ENCODE results near the gene GPER1. TPM values are rescaled to one million over a fixed set of nuclear protein-coding genes. Genes with fewer than 3 reads are reported as not detected.
"Not testable (repeated sequence)": the region's sequence is repeated elsewhere in the genome, so short reads cannot be mapped to it uniquely, and the experiment has no call there.

The GPER1 gene
- total RNA-seq = 1.6 TPM

DNA sequence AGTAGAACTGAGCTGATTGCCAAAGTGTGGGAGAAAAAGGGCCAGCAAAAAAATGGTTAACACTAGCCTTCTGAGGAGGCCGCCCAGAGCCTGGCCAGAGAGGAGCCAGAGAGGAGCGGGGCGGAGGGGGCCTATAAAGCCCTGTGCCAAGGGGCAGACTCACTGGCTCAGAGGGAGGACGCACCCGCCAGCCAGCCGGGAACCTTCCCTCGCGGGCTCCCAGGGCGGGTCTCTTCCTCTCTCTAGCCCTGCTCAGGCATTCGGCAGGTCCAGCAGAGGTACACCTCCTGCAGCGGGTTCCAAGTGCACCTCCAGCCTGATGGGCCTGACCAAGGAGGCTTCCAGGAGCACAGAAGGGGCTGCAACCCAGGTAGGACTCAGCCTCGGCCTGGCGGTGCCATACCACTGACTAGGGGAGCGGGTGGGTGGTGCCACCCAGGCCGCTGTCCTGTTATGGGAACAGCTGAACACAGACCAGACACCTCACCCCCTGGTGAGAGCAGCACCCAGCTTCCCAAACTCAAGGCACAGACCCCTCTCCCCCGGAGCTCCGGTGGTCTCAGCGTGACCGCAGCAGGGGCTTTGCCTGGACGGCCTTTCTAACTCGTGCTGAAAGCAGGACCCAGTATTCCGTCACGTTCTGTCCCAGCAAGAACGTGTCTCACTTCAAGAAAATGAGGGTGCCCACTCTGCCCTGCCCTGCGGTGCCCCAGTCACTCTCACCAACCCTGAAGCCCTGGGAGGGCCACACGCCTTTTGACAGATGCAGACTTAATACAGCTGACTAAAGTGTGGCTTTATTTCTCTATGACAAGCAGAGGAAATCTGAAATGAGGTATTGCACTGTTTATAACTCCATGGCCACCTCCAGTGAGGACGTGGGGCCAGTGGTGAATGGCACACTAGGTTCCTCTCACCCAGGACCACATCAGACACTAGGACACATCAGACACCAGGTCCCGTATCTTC, at the start of gene GPER1:
GPER1 (plus strand) TSS at position 162 of the 969 bp plus-strand sequence. CDS start 3,616 bp downstream, outside the sequence.
- DNase-seq = no peak

DNA sequence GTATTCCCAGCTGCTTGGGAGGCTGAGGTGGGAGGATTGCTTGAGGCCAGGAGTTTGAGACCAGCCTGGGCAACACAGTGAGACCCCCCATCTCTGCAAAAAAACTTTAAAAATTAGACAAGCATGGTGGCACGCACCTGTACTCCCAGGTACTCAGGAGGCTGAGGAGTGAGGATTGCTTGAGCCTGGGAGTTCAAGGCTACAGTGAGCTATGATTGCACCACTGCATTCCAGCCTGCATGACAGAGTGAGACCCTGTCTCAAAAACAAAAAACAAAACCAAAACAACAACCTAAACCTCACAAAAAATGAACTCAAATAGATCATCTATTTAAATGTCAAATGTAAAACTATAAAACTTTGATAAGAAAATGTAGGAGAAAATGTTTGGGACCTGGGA, 47.7 kb upstream of the GPER1 start:
- DNase-seq = not testable (repeated sequence)

DNA sequence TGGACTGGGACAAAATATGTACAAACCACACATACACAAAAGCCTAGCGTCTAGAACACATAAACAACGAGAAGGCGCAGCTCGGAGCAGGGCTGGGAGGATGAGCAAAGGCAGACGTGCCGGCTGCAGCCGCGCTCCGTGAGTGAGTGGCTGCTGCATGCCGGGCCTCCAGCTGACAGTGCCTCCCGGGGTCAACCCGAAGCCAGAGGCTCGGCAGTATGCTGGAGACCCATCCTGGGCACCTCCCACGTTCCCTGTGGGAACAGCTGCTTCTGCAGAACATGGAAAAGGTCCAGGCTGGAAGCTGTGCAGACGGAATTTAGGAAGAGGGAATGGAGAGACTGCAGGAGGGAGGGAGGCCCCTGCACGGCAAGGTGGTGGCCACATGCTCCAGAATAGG, 47.1 kb upstream of the GPER1 start:
- DNase-seq = peak; percentile 84

DNA sequence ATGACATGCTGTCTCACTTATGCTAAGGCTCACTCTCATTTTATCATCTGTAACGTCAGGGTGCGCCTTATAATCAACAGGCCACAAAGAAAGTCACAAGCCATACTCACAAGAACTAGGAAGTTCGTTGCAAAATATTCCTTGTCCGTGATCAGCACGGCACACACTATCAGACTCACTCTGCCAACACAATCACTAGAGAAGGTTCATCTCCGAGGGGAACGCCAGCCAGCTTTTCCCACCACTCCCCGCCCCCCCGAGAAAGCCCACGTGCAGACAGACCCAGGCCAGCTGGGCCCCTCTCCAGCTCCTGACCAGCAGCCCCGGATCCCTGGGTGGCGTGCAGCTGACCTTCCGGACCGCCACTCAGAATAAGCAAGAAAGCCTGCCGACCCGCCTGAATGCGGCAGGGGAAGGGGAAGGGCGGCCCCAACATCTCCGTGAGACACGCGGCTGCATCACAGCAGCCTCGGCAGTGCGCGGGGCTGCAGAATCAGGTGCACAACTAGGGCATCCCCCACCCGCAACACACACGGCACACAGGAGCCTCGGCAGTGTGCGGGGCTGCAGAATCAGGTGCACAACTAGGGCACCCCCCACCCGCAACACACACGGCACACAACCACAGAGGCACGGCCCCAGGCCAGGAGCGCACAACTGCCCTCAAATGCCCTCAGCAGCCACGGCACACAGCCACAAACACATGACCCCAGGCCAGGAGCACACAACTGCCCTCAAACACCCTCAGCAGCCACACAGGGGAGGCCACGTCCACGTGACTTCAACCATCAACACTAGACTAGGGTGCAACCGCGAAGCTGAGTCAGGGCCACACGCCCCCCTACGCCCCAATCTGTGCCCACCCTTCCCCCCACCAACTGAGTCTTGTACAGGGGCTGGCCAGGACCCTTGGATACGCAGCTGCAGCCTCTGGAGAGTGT, 46.1 kb upstream of the GPER1 start:
- DNase-seq = no peak

DNA sequence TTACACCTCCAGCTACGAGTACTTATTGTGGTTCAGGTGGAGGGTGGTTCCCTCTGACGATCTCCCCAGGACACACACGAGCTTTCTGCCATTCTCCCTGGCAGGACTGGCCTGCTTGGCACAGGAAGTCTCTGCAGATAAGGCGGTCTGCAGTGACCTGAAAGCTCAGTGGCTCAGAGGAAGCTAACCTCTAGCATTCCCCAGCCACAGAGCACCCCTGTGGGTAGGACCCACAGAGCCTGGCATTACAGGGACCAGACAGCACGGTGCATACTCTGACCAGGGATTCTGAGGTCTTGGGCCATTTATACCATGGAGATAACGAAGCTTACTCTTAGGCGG, 45.5 kb upstream of the GPER1 start:
- no peak for DNase-seq

DNA sequence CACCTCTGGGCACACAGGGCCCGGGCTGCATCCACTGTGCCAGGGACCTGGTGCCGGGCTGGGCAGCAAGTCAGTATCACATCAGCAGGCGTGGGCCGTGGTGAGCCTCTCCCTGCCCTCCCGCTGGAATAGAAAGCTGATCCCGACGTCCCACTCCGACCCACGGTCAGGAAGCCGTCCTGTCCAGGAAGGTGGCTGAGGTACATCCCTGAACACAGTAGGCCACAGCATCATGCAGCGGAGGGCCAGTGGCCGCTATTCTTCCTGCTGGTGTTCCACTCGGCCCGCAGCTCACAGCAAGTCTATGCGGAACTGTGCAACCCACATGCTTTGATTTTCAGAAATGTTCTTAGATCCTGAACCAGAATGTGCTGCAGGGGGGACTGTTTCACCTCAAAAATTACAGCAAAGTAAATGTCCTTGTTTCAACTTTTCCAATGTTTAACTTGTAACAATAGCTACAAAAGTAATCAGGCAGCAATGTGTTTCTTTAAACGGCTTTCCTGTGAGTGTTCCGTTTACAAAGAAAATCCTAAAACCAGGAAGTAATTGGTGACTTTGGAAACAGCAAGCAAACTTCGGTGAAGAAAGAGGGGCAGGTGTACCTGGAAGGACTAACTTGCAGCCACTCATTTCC, 44.2 kb upstream of the GPER1 start:
- peak; percentile 77 for DNase-seq

- peak; percentile 92 for DNase-seq
Measured at GRCh38 chr7:1044189-1045068, 43.5 kb upstream of the GPER1 start, which contains the start of gene GPR146. TSS of gene GPR146 (plus strand) at chr7:1044546. CDS start at chr7:1057516, 12,970 bp downstream.

- no peak for DNase-seq
Measured at GRCh38 chr7:1045069-1046063, 42.5 kb upstream of the GPER1 start.

- DNase-seq = no peak
Measured at GRCh38 chr7:1046722-1047679, 40.9 kb upstream of the GPER1 start.

- DNase-seq = no peak
Measured at GRCh38 chr7:1049006-1049741, 38.7 kb upstream of the GPER1 start.

DNA sequence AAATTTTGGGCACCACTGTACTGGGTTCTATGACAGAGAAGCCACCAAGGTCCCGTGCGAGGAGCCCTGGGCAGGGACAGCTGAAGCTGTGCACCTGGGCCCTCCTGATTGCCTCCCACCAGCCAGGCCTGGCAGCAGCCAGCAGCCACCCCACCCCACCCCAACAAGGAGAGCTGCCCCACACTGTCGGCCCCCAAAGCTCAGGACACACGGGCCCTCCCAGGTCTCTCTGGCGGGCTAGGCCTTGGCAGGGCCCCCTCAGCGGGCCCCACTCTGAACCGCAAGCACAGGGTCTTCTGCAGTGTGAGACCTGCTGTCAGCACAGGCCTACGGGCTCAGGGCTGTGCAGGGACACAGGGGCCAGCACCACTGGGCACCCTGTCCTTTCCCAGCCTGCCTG, 38.1 kb upstream of the GPER1 start:
- DNase-seq = no peak

GRCh38 chr7:1050254-1050906, 37.5 kb upstream of the GPER1 start:
- DNase-seq = no peak

GRCh38 chr7:1050956-1051690, 36.8 kb upstream of the GPER1 start:
- no peak for DNase-seq

DNA sequence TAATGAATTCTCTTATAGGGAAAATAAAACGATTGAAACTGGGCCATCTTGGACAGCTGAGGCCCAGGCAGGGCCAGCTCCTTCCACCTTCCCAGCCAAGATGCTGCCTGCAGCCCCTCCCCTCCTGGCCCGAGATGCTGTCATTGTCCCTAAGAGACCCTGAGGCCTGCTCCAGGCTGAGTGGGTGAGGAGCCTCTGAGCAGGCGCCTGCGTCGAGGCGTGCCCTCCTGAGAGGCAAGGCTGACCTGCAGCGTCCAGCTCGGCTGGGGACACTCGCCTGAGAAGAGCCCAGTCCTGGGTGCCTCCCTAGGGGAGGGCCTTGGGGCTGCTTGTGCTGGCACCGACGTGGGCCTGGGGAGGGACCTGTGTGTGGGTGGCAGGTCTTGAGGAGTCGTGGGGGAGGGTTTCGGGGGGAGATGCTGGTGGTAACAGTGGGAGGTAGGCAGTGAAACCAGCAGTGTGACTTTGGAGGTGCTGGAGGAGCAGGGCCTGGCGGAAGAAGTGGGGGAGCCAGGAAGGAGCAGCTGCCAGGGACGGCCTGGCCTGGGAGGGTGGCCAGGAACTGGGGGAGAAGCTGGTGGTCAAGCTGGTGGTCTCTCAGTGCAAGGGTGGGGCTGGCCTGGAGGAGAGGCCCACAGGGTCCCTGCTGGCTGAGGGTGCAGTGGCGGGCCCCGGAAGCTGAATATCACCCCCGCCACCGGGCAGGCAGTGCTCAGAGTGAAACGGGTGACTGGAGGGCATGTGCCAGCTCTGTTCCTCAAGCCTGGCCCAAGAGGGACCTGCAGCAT, 35.7 kb upstream of the GPER1 start:
- no peak for DNase-seq

DNA sequence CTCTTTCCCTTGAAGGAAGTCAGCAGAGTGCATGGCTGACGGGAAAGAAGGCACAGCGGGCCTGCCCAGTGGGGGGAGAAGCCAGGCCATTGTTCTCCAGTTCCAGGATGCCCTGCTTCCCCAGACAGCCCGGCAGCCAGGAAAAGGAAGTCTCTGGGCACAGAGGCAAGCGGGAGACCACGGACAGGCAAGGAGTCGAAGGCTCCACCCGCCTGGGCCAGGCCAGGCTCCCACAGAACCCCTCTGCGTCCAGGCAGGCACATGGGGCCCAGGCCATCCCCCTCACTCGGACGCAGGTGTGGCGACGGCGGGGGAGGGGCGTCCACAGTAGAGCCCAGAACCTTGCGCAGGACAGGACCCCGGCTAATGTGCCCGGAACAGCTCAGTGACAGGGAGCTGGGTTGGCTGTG, 34.9 kb upstream of the GPER1 start:
- no peak for DNase-seq

- no peak for DNase-seq
Measured at GRCh38 chr7:1053816-1054370, 34.0 kb upstream of the GPER1 start.

All from skin of body (tissue), 2 donors.